Stimulated activated naive B cell treated with anti-CD40 and anti-IgM and Interleukin-4, amounts not matched to agents 10 μg/mL and 1 μg/mL and 100 μg/mL, for 72 hours (primary cell): Measurements from ENCODE around the gene TERB1.
"Not testable (repeated sequence)": the region's sequence is repeated elsewhere in the genome, so short reads cannot be mapped to it uniquely, and the experiment has no call there.

Experiments
- ATAC-seq, 2 donors: fragments of 150-1000 bp; cut with Tn5 transposase; replicated peaks; 2 replicates each; pipeline ENCODE4 v1.10.0; 2021; ENCODE audit warnings: moderate library complexity in 1 of 2
- DNase-seq: peaks from one replicate; pipeline ENCODE4 v3.0.0; 2021
- H3K27ac Mint-ChIP-seq: one replicate; pipeline ENCODE4 v1.8.0; 2022; ENCODE audit warnings: mild to moderate bottlenecking, mixed read lengths
- H3K27me3 Mint-ChIP-seq, 2 donors: one replicate each; pipeline ENCODE4 v1.8.0; 2022; ENCODE audit warnings: mixed read lengths in 2 of 2
- H3K36me3 Mint-ChIP-seq, 2 donors: one replicate each; pipeline ENCODE4 v1.8.0; 2022; ENCODE audit warnings: mixed read lengths in 2 of 2, mild to moderate bottlenecking in 1 of 2
- H3K4me1 Mint-ChIP-seq, 2 donors: one replicate each; pipeline ENCODE4 v1.8.0; 2022; ENCODE audit warnings: mixed read lengths in 2 of 2, mild to moderate bottlenecking in 1 of 2
- H3K4me3 Mint-ChIP-seq, 2 donors: one replicate each; pipeline ENCODE4 v1.8.0; 2022; ENCODE audit warnings: mild to moderate bottlenecking in 2 of 2, mixed read lengths in 2 of 2, moderate library complexity in 1 of 2
- H3K9me3 Mint-ChIP-seq, 2 donors: one replicate each; pipeline ENCODE4 v1.8.0; 2022; ENCODE audit warnings: mixed read lengths in 2 of 2, mild to moderate bottlenecking in 1 of 2

Gene TERB1

DNA sequence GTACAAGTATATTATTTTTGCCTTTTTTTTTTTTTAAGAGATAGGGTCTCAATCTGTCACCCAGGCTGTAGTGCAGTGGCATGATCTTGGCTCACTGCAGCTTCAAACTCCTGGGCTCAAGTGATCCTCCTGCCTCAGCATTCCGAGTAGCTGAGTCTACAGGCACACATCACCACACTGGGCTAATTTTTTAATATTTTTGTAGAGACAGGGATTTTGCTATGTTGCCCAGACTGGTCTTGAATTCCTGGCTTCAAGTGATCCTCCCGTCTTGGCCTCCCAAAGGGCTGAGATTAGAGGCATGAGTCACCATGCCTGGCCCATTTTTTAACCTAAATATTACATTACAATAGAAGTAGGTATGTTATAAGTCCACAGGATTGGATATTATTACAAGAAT, 3.2 kb downstream of the TERB1 start:
- Mint-ChIP-seq H3K9me3 (no peaks in the 10 kb centered on the region), H3K4me3 (no peak overlapping the region), H3K4me1 (no peaks in the 10 kb centered on the region), H3K27ac (no peak overlapping the region), H3K27me3 (no peaks in the 10 kb centered on the region), H3K36me3 (peaks cover 10 to 13% of the 10 kb centered on the region in 2 donors)
- ATAC-seq (no peak), DNase-seq (no peak)

GRCh38 chr16:66793984-66794383, 7.4 kb downstream of the TERB1 start:
- H3K4me3 Mint-ChIP-seq, H3K27me3 Mint-ChIP-seq, H3K27ac Mint-ChIP-seq, H3K4me1 Mint-ChIP-seq, DNase-seq, ATAC-seq, H3K36me3 Mint-ChIP-seq, H3K9me3 Mint-ChIP-seq: not testable (repeated sequence)

- Mint-ChIP-seq H3K9me3 (no peaks in the 10 kb centered on the region), H3K27ac (no peak overlapping the region), H3K27me3 (peaks cover 0 to 6% of the 10 kb centered on the region in 2 donors), H3K4me1 (no peaks in the 10 kb centered on the region), H3K36me3 (no peaks in the 10 kb centered on the region), H3K4me3 (no peak overlapping the region)
- DNase-seq = no peak
- no peak for ATAC-seq
Observed at GRCh38 chr16:66790130-66790733, 11.2 kb downstream of the TERB1 start.

GRCh38 chr16:66787427-66787826, 14.0 kb downstream of the TERB1 start:
- Mint-ChIP-seq H3K27me3 (peaks cover 0 to 6% of the 10 kb centered on the region in 2 donors), H3K27ac (no peak overlapping the region), H3K9me3 (no peaks in the 10 kb centered on the region), H3K4me3 (no peak overlapping the region), H3K36me3 (no peaks in the 10 kb centered on the region), H3K4me1 (no peaks in the 10 kb centered on the region)
- no peak for ATAC-seq
- no peak for DNase-seq

GRCh38 chr16:66786551-66786950, 14.8 kb downstream of the TERB1 start:
- DNase-seq = no peak
- Mint-ChIP-seq H3K36me3 (no peaks in the 10 kb centered on the region), H3K27ac (no peak overlapping the region), H3K27me3 (peaks cover 0 to 6% of the 10 kb centered on the region in 2 donors), H3K4me1 (no peaks in the 10 kb centered on the region), H3K9me3 (no peaks in the 10 kb centered on the region), H3K4me3 (no peak overlapping the region)
- ATAC-seq = no peak

DNA sequence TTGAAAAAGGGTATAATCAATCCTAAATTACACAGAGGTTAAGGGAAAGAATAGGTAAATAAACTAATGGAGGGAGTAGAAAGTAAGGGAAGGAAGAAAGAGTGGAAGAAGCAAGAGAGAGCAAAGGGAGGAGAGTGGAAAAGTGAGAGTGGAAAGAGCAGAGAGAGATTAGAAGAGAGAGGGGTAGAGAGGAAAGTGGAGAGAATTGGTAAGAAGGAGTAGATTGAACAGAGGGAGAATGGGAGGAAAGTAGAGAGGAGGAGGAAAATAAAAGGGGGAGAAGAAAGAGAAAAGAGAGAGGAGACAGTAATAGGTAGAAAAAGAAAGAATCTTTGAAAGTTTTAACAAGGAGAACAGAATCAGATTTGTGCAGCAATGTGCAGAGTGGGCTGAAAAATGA, 24.9 kb downstream of the TERB1 start:
- DNase-seq = no peak
- Mint-ChIP-seq H3K27ac (no peak overlapping the region), H3K27me3 (no peaks in the 10 kb centered on the region), H3K4me1 (no peaks in the 10 kb centered on the region), H3K36me3 (peaks cover 2 to 6% of the 10 kb centered on the region in 2 donors), H3K4me3 (no peak overlapping the region), H3K9me3 (peaks cover 0 to 5% of the 10 kb centered on the region in 2 donors)
- ATAC-seq = no peak

DNA sequence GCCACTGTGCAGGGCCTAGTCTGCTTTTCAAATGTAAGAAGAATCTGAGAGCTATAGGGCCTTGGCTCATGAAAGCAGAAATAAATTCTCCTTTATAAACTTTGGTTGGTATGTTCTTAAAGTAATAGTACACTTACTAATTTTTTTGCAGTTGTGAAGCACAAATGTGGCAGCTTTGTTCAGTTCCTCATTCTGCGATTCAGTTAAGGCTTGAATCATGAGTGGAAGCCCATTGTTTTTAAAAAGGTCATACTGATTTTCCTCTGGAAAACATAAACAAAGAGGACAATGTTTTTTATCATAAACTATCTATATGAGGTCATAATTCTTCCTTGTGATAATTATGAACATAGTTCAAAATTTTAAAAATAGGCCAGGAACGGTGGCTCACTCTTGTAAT, 26.4 kb downstream of the TERB1 start:
- no peak overlapping the region for H3K27ac Mint-ChIP-seq
- no peak for DNase-seq
- ATAC-seq = no peak
- no peaks in the 10 kb centered on the region for H3K27me3 Mint-ChIP-seq
- peaks cover 2 to 6% of the 10 kb centered on the region in 2 donors for H3K36me3 Mint-ChIP-seq
- peaks cover 0 to 5% of the 10 kb centered on the region in 2 donors for H3K9me3 Mint-ChIP-seq
- H3K4me3 Mint-ChIP-seq = no peak overlapping the region
- no peaks in the 10 kb centered on the region for H3K4me1 Mint-ChIP-seq

- no peaks in the 10 kb centered on the region for H3K9me3 Mint-ChIP-seq
- H3K4me1 Mint-ChIP-seq = no peaks in the 10 kb centered on the region
- no peaks in the 10 kb centered on the region for H3K36me3 Mint-ChIP-seq
- H3K4me3 Mint-ChIP-seq = no peak overlapping the region
- ATAC-seq = no peak
- H3K27me3 Mint-ChIP-seq = peaks cover 1 to 2% of the 10 kb centered on the region in 2 donors
- DNase-seq = no peak
- no peak overlapping the region for H3K27ac Mint-ChIP-seq
Observed at GRCh38 chr16:66758086-66758485, 43.3 kb downstream of the TERB1 start.

DNA sequence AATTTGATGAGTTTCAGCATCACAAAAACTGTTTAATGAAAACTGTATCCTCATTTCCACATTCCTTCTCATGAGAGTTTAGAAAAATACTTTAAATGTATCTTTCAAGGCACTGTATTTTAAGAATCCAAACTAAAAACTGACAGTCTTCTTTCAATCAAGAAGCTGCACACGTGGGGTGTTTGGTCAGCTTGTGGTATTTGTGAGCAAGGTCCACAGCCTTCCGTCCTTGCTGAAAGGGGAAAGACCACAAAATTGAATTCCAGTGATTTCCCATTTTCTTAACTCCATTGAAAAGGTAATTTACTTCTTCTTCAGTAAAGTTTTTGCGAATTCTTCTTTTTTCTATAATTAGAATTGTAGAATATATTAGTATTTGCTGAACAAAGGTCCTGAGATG, 46.6 kb downstream of the TERB1 start:
- Mint-ChIP-seq H3K4me3 (no peak overlapping the region), H3K27ac (no peak overlapping the region), H3K27me3 (peaks cover 12 to 13% of the 10 kb centered on the region in 2 donors), H3K9me3 (no peaks in the 10 kb centered on the region), H3K36me3 (peaks cover 0 to 3% of the 10 kb centered on the region in 2 donors), H3K4me1 (peaks cover 13 to 21% of the 10 kb centered on the region in 2 donors)
- DNase-seq = no peak
- no peak for ATAC-seq

GRCh38 chr16:66754211-66754610, 47.2 kb downstream of the TERB1 start:
- Mint-ChIP-seq H3K4me3 (no peak overlapping the region), H3K27ac (no peak overlapping the region)
- no peak for ATAC-seq

DNA sequence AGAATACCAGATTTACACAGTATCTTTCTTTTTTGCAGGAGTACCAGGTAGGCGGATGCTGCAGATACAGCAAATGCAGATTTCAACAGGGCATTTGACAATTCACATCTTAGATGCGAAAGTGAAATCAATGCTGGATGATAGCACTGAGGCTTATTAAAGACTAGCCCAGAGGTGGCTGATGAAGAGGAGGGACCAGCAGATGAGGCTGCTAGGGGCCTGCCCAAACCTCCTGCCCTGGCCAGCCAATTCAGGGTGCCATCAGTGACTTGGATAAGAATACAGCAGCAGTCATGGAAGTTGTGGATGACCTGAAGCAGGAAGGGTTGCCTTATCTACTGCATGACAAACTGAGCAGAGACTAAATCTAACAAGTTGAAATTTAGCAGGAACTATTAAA, 48.4 kb downstream of the TERB1 start:
- H3K9me3 Mint-ChIP-seq = no peaks in the 10 kb centered on the region
- H3K4me1 Mint-ChIP-seq = peaks cover 15 to 36% of the 10 kb centered on the region in 2 donors
- no peak overlapping the region for H3K27ac Mint-ChIP-seq
- ATAC-seq = no peak
- peaks cover 6 to 14% of the 10 kb centered on the region in 2 donors for H3K36me3 Mint-ChIP-seq
- no peak overlapping the region for H3K4me3 Mint-ChIP-seq
- DNase-seq = no peak
- H3K27me3 Mint-ChIP-seq = peaks cover 12 to 13% of the 10 kb centered on the region in 2 donors

More at GRCh38 chr16:66754211-66754610, 47.2 kb downstream of the TERB1 start:
- Mint-ChIP-seq H3K4me1 (peaks cover 15 to 27% of the 10 kb centered on the region in 2 donors), H3K36me3 (peaks cover 3 to 6% of the 10 kb centered on the region in 2 donors), H3K9me3 (no peaks in the 10 kb centered on the region), H3K27me3 (peaks cover 12 to 13% of the 10 kb centered on the region in 2 donors)
- DNase-seq = no peak

DNA sequence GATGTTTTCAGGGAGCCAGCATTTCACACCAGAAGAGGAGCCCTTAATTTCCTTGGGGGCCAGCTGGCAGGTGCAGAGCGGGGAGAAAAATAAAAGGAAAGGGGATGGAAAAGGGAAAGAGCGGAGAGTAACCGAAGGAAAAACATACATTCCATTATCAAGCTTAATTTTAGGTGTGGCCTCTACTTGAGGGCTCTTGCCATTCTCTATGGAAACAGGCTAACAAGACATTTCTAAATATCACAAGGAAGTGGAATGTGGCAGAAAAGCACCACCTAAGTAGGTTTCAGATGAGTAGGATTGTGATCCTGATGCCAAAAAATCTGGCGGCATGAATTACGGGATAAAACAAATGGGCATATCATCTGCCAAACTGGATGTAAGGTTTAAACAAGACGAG, 49.0 kb downstream of the TERB1 start:
- H3K27ac Mint-ChIP-seq = peak overlapping the region; percentile 91
- peaks cover 6 to 14% of the 10 kb centered on the region in 2 donors for H3K36me3 Mint-ChIP-seq
- peak overlapping the region; percentile 88 to 91 for H3K4me3 Mint-ChIP-seq
- no peak for ATAC-seq
- H3K9me3 Mint-ChIP-seq = no peaks in the 10 kb centered on the region
- H3K4me1 Mint-ChIP-seq = peaks cover 15 to 36% of the 10 kb centered on the region in 2 donors
- DNase-seq = no peak
- H3K27me3 Mint-ChIP-seq = peaks cover 12 to 13% of the 10 kb centered on the region in 2 donors

- no peak for ATAC-seq
Observed at GRCh38 chr16:66751992-66752322, 49.4 kb downstream of the TERB1 start.

GRCh38 chr16:66751303-66751991, 49.9 kb downstream of the TERB1 start, which contains the start of gene DYNC1LI2:
TSS of gene DYNC1LI2 (minus strand) at chr16:66751609. CDS start at chr16:66751591, 18 bp downstream.
- H3K27ac Mint-ChIP-seq = peak within 1 kb of the TSS; percentile 95
- DNase-seq = peak; percentile 79
- H3K27me3 Mint-ChIP-seq = peaks cover 12 to 13% of the 10 kb centered on the region in 2 donors
- ATAC-seq = peak; percentile 89 to 91
- peak within 1 kb of the TSS; percentile 88 to 91 for H3K4me3 Mint-ChIP-seq
- peaks cover 10 to 14% of the 10 kb centered on the region in 2 donors for H3K36me3 Mint-ChIP-seq
- no peaks in the 10 kb centered on the region for H3K9me3 Mint-ChIP-seq
- H3K4me1 Mint-ChIP-seq = peaks cover 15 to 44% of the 10 kb centered on the region in 2 donors

More at GRCh38 chr16:66751992-66752322, 49.4 kb downstream of the TERB1 start:
- H3K27me3 Mint-ChIP-seq = peaks cover 12 to 13% of the 10 kb centered on the region in 2 donors
- no peaks in the 10 kb centered on the region for H3K9me3 Mint-ChIP-seq
- peak overlapping the region; percentile 88 to 91 for H3K4me3 Mint-ChIP-seq
- DNase-seq = no peak
- peaks cover 10 to 14% of the 10 kb centered on the region in 2 donors for H3K36me3 Mint-ChIP-seq
- peak overlapping the region; percentile 91 for H3K27ac Mint-ChIP-seq
- peaks cover 15 to 39% of the 10 kb centered on the region in 2 donors for H3K4me1 Mint-ChIP-seq

DNA sequence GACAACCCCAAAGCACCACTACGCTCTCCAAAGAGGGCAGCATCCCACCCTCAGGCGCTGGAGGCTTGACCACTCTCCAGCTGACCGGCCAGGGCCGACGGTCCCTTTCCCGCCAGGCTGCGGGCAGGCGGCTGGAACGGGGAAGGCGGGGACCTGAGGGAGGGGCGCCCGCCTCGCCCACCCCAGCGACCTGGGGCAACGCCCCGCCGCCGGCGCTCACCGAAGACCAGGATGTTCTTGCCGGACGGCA, 50.4 kb downstream of the TERB1 start:
- peaks cover 12 to 13% of the 10 kb centered on the region in 2 donors for H3K27me3 Mint-ChIP-seq
- DNase-seq = no peak
- H3K9me3 Mint-ChIP-seq = no peaks in the 10 kb centered on the region
- ATAC-seq = peak; percentile 5 to 6
- H3K36me3 Mint-ChIP-seq = peaks cover 13 to 17% of the 10 kb centered on the region in 2 donors
- peaks cover 18 to 49% of the 10 kb centered on the region in 2 donors for H3K4me1 Mint-ChIP-seq
- peak overlapping the region; percentile 88 for H3K4me3 Mint-ChIP-seq
- peak overlapping the region; percentile 75 for H3K27ac Mint-ChIP-seq
